DND-41 (cell line): ENCODE measurements around the gene ZNF488.

Source experiments
- CTCF ChIP-seq: IDR thresholded peaks from 2 replicates; pipeline ENCODE4 v1.5.1; 2012; ENCODE audit warnings: borderline replicate concordance, low read length, moderate library complexity, mild to moderate bottlenecking; ENCODE audit not compliant: poor library complexity, severe bottlenecking; ENCODE audit errors: extremely low read depth
- EZH2 ChIP-seq: IDR thresholded peaks from 3 replicates; pipeline ENCODE4 v1.6.1; 2012; ENCODE audit warnings: borderline replicate concordance, low read depth, mild to moderate bottlenecking, moderate library complexity, low read length, inconsistent platforms; ENCODE audit not compliant: severe bottlenecking

DNA sequence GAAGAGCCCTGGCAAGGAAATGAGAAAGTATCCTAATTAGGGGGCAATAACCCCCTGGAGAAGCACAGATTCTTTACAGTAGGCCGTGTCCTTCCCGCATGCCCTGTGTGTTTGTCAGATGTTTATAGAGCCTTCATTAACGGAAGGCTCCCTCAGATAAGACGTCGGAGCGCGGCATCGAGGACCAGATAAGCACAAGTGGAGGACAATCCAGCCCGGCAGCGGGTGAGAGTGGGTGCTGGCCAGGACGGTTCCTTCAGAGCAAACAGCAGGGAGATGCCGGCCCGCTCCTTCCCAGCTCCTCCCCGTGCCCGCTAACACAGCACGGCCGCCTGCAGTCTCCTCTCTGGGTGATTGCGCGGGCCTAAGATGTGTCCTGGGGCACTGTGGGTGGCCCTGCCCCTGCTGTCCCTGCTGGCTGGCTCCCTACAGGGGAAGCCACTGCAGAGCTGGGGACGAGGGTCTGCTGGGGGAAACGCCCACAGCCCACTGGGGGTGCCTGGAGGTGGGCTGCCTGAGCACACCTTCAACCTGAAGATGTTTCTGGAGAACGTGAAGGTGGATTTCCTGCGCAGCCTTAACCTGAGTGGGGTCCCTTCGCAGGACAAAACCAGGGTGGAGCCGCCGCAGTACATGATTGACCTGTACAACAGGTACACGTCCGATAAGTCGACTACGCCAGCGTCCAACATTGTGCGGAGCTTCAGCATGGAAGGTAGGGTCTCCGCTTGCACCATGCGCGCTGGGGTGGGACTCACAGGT is 61.6 kb downstream of the ZNF488 start, which contains the start of gene GDF2:
- no peak for TF ChIP-seq CTCF
- no peak for TF ChIP-seq EZH2
